Nephron (organoid): ENCODE data around the gene PHF14.

Experiments used
- H3K27ac Mint-ChIP-seq, 3 experiments: 2 replicates each; pipeline ENCODE4 v1.8.0; 2020; ENCODE audit warnings: mixed read lengths in 3 of 3, mild to moderate bottlenecking in 2 of 3, moderate library complexity in 1 of 3
- H3K27me3 Mint-ChIP-seq: 2 replicates; pipeline ENCODE4 v1.8.0; 2021; ENCODE audit warnings: low read depth, mild to moderate bottlenecking, moderate library complexity, mixed read lengths
- H3K36me3 Mint-ChIP-seq: 2 replicates; pipeline ENCODE4 v1.8.0; 2020; ENCODE audit warnings: low read depth, mixed read lengths
- H3K4me1 Mint-ChIP-seq: 2 replicates; pipeline ENCODE4 v1.8.0; 2020; ENCODE audit warnings: mixed read lengths
- H3K4me3 Mint-ChIP-seq, 3 experiments: 2 replicates each; pipeline ENCODE4 v1.8.0; 2020; ENCODE audit warnings: mild to moderate bottlenecking in 3 of 3, mixed read lengths in 3 of 3, moderate library complexity in 2 of 3
- H3K9me3 Mint-ChIP-seq: 2 replicates; pipeline ENCODE4 v1.8.0; 2020; ENCODE audit warnings: mixed read lengths
- CTCF ChIP-seq, 3 experiments: fragments of 200-600 bp; sonication (generic); IDR thresholded peaks; one replicate each; pipeline ENCODE4 v1.5.0; 2021; ENCODE audit warnings: antibody characterized with exemption in 3 of 3; ENCODE audit not compliant: unreplicated experiment in 3 of 3

Gene PHF14

GRCh38 chr7:11082121-11082520, 108.4 kb downstream of the PHF14 start:
- H3K9me3 Mint-ChIP-seq = no peaks in the 10 kb centered on the region

GRCh38 chr7:11082552-11083213, 109.0 kb downstream of the PHF14 start:
- H3K4me3 Mint-ChIP-seq = no peak overlapping the region
- H3K27ac Mint-ChIP-seq = peak overlapping the region in 2 of 3 experiments; percentile 24 to 37
- no peaks in the 10 kb centered on the region for H3K27me3 Mint-ChIP-seq
- H3K9me3 Mint-ChIP-seq = no peaks in the 10 kb centered on the region
- no peaks in the 10 kb centered on the region for H3K4me1 Mint-ChIP-seq
- TF ChIP-seq CTCF (IDR thresholded peaks at IDR 0.05; ENCODE audit: unreplicated experiment in 3 of 3) = no peak
- peaks cover 31% of the 10 kb centered on the region for H3K36me3 Mint-ChIP-seq

More at GRCh38 chr7:11082121-11082520, 108.4 kb downstream of the PHF14 start:
- no peak for TF ChIP-seq CTCF (IDR thresholded peaks at IDR 0.05; ENCODE audit: unreplicated experiment in 3 of 3)
- Mint-ChIP-seq H3K4me1 (no peaks in the 10 kb centered on the region), H3K27me3 (no peaks in the 10 kb centered on the region), H3K36me3 (peaks cover 26% of the 10 kb centered on the region), H3K27ac (peak overlapping the region in 1 of 3 experiments; percentile 24), H3K4me3 (no peak overlapping the region)

GRCh38 chr7:11083214-11083568, 109.5 kb downstream of the PHF14 start:
- Mint-ChIP-seq H3K27ac (peak overlapping the region in 2 of 3 experiments; percentile 24 to 37), H3K27me3 (no peaks in the 10 kb centered on the region), H3K9me3 (no peaks in the 10 kb centered on the region)

GRCh38 chr7:11104578-11104977, 130.9 kb downstream of the PHF14 start:
- Mint-ChIP-seq H3K4me1 (no peaks in the 10 kb centered on the region), H3K36me3 (peaks cover 10% of the 10 kb centered on the region), H3K27ac (no peak overlapping the region), H3K4me3 (no peak overlapping the region), H3K27me3 (no peaks in the 10 kb centered on the region), H3K9me3 (no peaks in the 10 kb centered on the region)
- TF ChIP-seq CTCF (IDR thresholded peaks at IDR 0.05; ENCODE audit: unreplicated experiment in 3 of 3) = no peak

More at GRCh38 chr7:11083214-11083568, 109.5 kb downstream of the PHF14 start:
- Mint-ChIP-seq H3K4me3 (no peak overlapping the region), H3K4me1 (no peaks in the 10 kb centered on the region), H3K36me3 (peaks cover 33% of the 10 kb centered on the region)
- no peak for TF ChIP-seq CTCF (IDR thresholded peaks at IDR 0.05; ENCODE audit: unreplicated experiment in 3 of 3)

GRCh38 chr7:11109659-11110058, 136.0 kb downstream of the PHF14 start:
- Mint-ChIP-seq H3K27me3 (no peaks in the 10 kb centered on the region), H3K4me1 (no peaks in the 10 kb centered on the region), H3K9me3 (no peaks in the 10 kb centered on the region), H3K36me3 (peaks cover under 1% of the 10 kb centered on the region), H3K4me3 (no peak overlapping the region), H3K27ac (no peak overlapping the region)
- TF ChIP-seq CTCF (IDR thresholded peaks at IDR 0.05; ENCODE audit: unreplicated experiment in 3 of 3) = no peak

- H3K4me1 Mint-ChIP-seq = peaks cover 5% of the 10 kb centered on the region
- peaks cover 31% of the 10 kb centered on the region for H3K36me3 Mint-ChIP-seq
- H3K4me3 Mint-ChIP-seq = no peak overlapping the region
- no peak for TF ChIP-seq CTCF (IDR thresholded peaks at IDR 0.05; ENCODE audit: unreplicated experiment in 3 of 3)
- H3K27ac Mint-ChIP-seq = no peak overlapping the region
- H3K9me3 Mint-ChIP-seq = no peaks in the 10 kb centered on the region
- H3K27me3 Mint-ChIP-seq = no peaks in the 10 kb centered on the region
These were observed 146.5 kb downstream of the PHF14 start for GRCh38 chr7:11120068-11120664.
